Measurements from ENCODE around the gene UBR2. TPM values are rescaled to one million over a fixed set of nuclear protein-coding genes. Genes with fewer than 3 reads are reported as not detected.
"Not testable (repeated sequence)": the region's sequence is repeated elsewhere in the genome, so short reads cannot be mapped to it uniquely, and the experiment has no call there.

UBR2 gene
- total and polyA plus RNA-seq, 4 donors = 20.3 to 39.7 (median 27.1) TPM

- Histone ChIP-seq H3K27ac (ENCODE audit: low read depth, low read length) (no peak overlapping the region), H3K4me1 (ENCODE audit: control insufficient read depth, insufficient read depth, low read length) (no peaks in the 10 kb centered on the region), H3K36me3 (ENCODE audit: control insufficient read depth, insufficient read depth, low read length) (peaks cover 33% of the 10 kb centered on the region), H3K4me3 (ENCODE audit: low read depth, low read length) (no peak overlapping the region), H3K9me3 (ENCODE audit: control insufficient read depth, insufficient read depth, low read length) (no peaks in the 10 kb centered on the region), H3K27me3 (ENCODE audit: control insufficient read depth, insufficient read depth, low read length) (no peaks in the 10 kb centered on the region)
- DNase-seq (ENCODE audit: low read depth in 4 of 6, low spot score in 6 of 6) = no peak
- 86% methylated on average over 2 of the region's 4 CpGs for WGBS (ENCODE audit: insufficient coverage)
These were observed 130.8 kb downstream of the UBR2 start for GRCh38 chr6:42694586-42694985.

DNA sequence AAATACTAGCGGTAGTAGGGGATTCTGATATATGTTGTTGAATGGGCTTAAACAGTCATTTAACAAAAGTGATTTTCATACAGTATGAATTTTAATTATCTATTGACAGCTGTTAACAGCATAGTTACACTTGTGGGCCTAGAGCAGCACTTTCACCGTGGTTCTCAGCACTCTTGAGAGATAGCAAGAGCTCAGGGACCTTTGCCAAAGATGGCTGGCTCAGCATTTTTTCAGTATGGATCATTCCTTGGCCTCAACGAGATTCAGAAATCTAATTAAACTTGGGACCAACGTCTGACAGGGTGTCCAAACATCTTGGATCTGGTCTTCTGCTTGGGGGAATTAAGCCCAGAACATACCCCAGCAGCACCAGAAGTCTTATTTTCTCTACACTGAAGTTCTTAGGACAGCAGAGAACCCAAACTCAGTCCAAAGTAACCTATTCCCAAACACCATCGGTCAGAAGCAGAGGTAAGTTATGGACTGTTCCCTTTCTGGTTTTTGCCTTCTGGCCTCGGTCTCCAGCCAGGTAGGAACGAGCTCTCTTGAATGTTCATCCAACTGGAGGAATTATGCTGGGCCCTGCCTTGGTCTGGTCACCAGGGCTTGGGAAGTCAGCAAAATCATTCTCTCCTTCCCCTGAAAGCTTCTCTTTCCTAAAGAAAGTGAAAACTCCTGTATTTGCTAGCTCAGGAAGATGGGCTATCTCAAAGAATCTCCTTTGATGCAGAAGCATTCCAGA lies 132.9 kb downstream of the UBR2 start:
- H3K4me3 ChIP-seq (ENCODE audit: low read depth, low read length) = no peak overlapping the region
- 85% methylated on average over 6 of the region's 7 CpGs for WGBS (ENCODE audit: insufficient coverage)
- H3K9me3 ChIP-seq (ENCODE audit: control insufficient read depth, insufficient read depth, low read length) = no peaks in the 10 kb centered on the region
- H3K36me3 ChIP-seq (ENCODE audit: control insufficient read depth, insufficient read depth, low read length) = peaks cover 20% of the 10 kb centered on the region
- H3K27ac ChIP-seq (ENCODE audit: low read depth, low read length) = no peak overlapping the region
- H3K4me1 ChIP-seq (ENCODE audit: control insufficient read depth, insufficient read depth, low read length) = no peaks in the 10 kb centered on the region
- no peaks in the 10 kb centered on the region for H3K27me3 ChIP-seq (ENCODE audit: control insufficient read depth, insufficient read depth, low read length)
- no peak for DNase-seq (ENCODE audit: low read depth in 4 of 6, low spot score in 6 of 6)

DNA sequence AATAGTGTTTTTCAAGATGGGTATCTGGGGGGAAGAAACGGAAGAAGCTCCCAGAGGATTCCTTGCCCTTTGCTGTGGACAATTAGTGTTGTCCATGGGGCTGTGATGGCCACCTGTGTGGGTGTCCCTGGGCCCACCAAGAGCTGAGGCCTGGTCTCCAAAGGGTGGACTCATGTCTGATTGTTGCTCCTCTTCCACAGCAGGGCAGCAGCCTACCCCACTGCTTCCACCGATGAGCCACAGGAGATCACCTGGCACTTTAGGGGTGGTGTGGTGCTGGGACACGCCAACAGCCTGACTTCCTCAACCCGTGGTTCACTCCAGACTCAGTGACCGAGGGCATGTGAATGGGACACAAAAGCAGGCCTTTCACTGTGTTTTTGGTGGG lies 133.4 kb downstream of the UBR2 start:
- no peaks in the 10 kb centered on the region for H3K27me3 ChIP-seq (ENCODE audit: control insufficient read depth, insufficient read depth, low read length)
- no peaks in the 10 kb centered on the region for H3K9me3 ChIP-seq (ENCODE audit: control insufficient read depth, insufficient read depth, low read length)
- H3K4me3 ChIP-seq (ENCODE audit: low read depth, low read length) = no peak overlapping the region
- no peaks in the 10 kb centered on the region for H3K4me1 ChIP-seq (ENCODE audit: control insufficient read depth, insufficient read depth, low read length)
- WGBS (ENCODE audit: insufficient coverage) = 98% methylated on average over 4 of the region's 5 CpGs
- H3K36me3 ChIP-seq (ENCODE audit: control insufficient read depth, insufficient read depth, low read length) = peaks cover 20% of the 10 kb centered on the region
- DNase-seq (ENCODE audit: low read depth in 4 of 6, low spot score in 6 of 6) = no peak
- H3K27ac ChIP-seq (ENCODE audit: low read depth, low read length) = no peak overlapping the region

- 88% methylated on average over 8 of the region's 13 CpGs for WGBS (ENCODE audit: insufficient coverage)
- DNase-seq (ENCODE audit: low read depth in 4 of 6, low spot score in 6 of 6) = no peak
These were observed 134.4 kb downstream of the UBR2 start for GRCh38 chr6:42698217-42698616.

DNA sequence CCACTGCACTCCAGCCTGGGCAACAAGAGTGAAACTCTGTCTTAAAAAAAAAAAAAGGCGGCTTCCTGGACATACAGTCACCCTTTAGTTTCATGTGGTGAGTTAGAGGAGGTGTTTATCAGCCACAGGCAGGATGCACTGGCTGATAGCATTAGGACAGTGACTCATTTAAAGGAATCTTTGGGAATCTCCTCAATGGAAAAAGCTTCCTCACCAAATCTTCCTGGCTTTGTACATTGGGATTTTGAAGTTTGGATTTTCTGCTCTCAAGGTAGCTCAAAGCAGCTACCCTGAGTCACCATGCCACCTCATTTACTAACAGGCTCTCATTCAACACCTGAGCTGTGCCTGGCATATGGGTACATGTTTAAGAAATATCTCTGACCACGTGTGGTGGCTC lies 138.4 kb downstream of the UBR2 start:
- H3K9me3 ChIP-seq (ENCODE audit: control insufficient read depth, insufficient read depth, low read length) = no peaks in the 10 kb centered on the region
- H3K4me3 ChIP-seq (ENCODE audit: low read depth, low read length) = no peak overlapping the region
- WGBS (ENCODE audit: insufficient coverage) = 60% methylated on average over 1 of the region's 2 CpGs
- H3K36me3 ChIP-seq (ENCODE audit: control insufficient read depth, insufficient read depth, low read length) = peaks cover 6% of the 10 kb centered on the region
- no peak for DNase-seq (ENCODE audit: low read depth in 4 of 6, low spot score in 6 of 6)
- no peak overlapping the region for H3K27ac ChIP-seq (ENCODE audit: low read depth, low read length)
- no peaks in the 10 kb centered on the region for H3K4me1 ChIP-seq (ENCODE audit: control insufficient read depth, insufficient read depth, low read length)
- no peaks in the 10 kb centered on the region for H3K27me3 ChIP-seq (ENCODE audit: control insufficient read depth, insufficient read depth, low read length)

More at GRCh38 chr6:42698217-42698616, 134.4 kb downstream of the UBR2 start:
- no peak overlapping the region for H3K27ac ChIP-seq (ENCODE audit: low read depth, low read length)
- H3K4me1 ChIP-seq (ENCODE audit: control insufficient read depth, insufficient read depth, low read length) = no peaks in the 10 kb centered on the region
- H3K27me3 ChIP-seq (ENCODE audit: control insufficient read depth, insufficient read depth, low read length) = no peaks in the 10 kb centered on the region
- H3K9me3 ChIP-seq (ENCODE audit: control insufficient read depth, insufficient read depth, low read length) = no peaks in the 10 kb centered on the region
- H3K36me3 ChIP-seq (ENCODE audit: control insufficient read depth, insufficient read depth, low read length) = peaks cover 20% of the 10 kb centered on the region
- no peak overlapping the region for H3K4me3 ChIP-seq (ENCODE audit: low read depth, low read length)

DNA sequence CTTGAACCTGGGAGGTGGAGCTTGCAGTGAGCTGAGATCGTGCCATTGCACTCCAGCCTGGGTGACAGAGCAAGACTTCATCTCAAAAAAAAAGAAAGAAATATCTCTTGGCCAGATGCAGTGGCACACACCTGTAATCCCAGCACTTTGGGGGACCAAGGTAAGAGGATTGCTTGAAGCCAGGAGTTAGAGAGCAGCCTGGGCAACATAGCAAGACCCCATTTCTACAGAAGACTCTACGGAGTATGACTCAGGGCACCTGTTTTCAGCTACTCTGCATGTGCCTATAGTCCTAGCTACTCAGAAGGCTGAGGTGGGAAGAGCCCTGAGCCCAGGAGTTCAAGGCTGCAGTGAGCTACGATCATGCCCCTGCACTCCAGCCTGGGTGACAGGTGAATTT lies 139.0 kb downstream of the UBR2 start:
- not testable (repeated sequence) for H3K4me3 ChIP-seq (ENCODE audit: low read depth, low read length); H3K36me3 ChIP-seq (ENCODE audit: control insufficient read depth, insufficient read depth, low read length); DNase-seq (ENCODE audit: low read depth in 4 of 6, low spot score in 6 of 6); H3K9me3 ChIP-seq (ENCODE audit: control insufficient read depth, insufficient read depth, low read length); H3K27ac ChIP-seq (ENCODE audit: low read depth, low read length); H3K4me1 ChIP-seq (ENCODE audit: control insufficient read depth, insufficient read depth, low read length); H3K27me3 ChIP-seq (ENCODE audit: control insufficient read depth, insufficient read depth, low read length)
- no CpG with 5 or more reads among the region's 3 CpGs for WGBS (ENCODE audit: insufficient coverage)

- Histone ChIP-seq H3K27me3 (ENCODE audit: control insufficient read depth, insufficient read depth, low read length) (no peaks in the 10 kb centered on the region), H3K4me3 (ENCODE audit: low read depth, low read length) (peak overlapping the region; percentile 52), H3K4me1 (ENCODE audit: control insufficient read depth, insufficient read depth, low read length) (no peaks in the 10 kb centered on the region), H3K9me3 (ENCODE audit: control insufficient read depth, insufficient read depth, low read length) (no peaks in the 10 kb centered on the region), H3K27ac (ENCODE audit: low read depth, low read length) (no peak overlapping the region), H3K36me3 (ENCODE audit: control insufficient read depth, insufficient read depth, low read length) (no peaks in the 10 kb centered on the region)
- DNase-seq (ENCODE audit: low read depth in 4 of 6, low spot score in 6 of 6) = peak in 3 of 6 donors; percentile 26 to 90 (median 48)
- 20% methylated on average over 17 of the region's 24 CpGs for WGBS (ENCODE audit: insufficient coverage)
These were observed 140.6 kb downstream of the UBR2 start for GRCh38 chr6:42704251-42704936.

DNA sequence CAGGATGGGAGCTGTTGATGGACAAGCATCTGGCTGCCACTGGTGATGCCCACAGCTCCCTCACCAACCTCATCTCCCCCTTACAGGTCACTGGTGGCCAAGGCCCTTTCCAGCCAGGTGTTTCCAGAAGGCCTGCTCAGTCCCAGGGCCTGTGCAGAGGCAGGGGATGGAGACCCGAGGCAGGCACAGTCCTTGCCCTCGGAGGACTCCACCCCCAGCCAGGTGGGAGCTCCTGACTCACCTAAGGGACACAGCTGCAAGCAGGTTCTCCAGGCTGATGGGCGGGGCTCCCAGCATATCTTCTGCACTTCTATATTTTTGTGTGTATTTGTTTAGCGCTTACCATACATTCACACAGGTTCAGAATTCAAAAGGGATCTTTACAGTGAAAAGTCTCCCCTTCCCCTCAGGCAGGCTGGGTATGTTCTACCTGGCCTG lies 141.1 kb downstream of the UBR2 start:
- H3K27ac ChIP-seq (ENCODE audit: low read depth, low read length) = no peak overlapping the region
- no peak overlapping the region for H3K4me3 ChIP-seq (ENCODE audit: low read depth, low read length)
- 89% methylated on average over 2 of the region's 4 CpGs for WGBS (ENCODE audit: insufficient coverage)

DNA sequence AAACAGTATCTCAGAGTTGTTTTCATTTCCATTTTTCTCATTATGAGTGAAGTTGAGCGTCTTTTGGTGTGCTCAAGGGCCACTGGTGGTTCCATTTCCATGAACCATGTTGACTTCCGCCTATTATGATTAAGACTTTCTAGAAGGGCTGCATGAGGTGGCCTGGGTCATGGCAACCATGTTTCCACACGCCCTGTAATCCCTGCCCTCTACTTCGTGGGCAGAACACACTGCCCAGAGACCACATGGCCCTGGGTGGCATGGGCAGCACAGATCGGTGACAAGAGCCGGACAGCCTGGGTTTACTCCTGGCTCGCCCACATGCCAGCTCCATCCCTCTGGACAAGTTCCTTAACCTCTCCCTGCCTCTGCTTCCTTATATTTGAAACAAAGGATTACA lies 143.8 kb downstream of the UBR2 start:
- no peaks in the 10 kb centered on the region for H3K9me3 ChIP-seq (ENCODE audit: control insufficient read depth, insufficient read depth, low read length)
- peaks cover 9% of the 10 kb centered on the region for H3K4me1 ChIP-seq (ENCODE audit: control insufficient read depth, insufficient read depth, low read length)
- DNase-seq (ENCODE audit: low read depth in 4 of 6, low spot score in 6 of 6) = no peak
- no peak overlapping the region for H3K4me3 ChIP-seq (ENCODE audit: low read depth, low read length)
- no peaks in the 10 kb centered on the region for H3K27me3 ChIP-seq (ENCODE audit: control insufficient read depth, insufficient read depth, low read length)
- no peaks in the 10 kb centered on the region for H3K36me3 ChIP-seq (ENCODE audit: control insufficient read depth, insufficient read depth, low read length)
- H3K27ac ChIP-seq (ENCODE audit: low read depth, low read length) = no peak overlapping the region
- 97% methylated on average over 6 of the region's 7 CpGs for WGBS (ENCODE audit: insufficient coverage)

More for the DNA sequence above, 141.1 kb downstream of the UBR2 start:
- H3K9me3 ChIP-seq (ENCODE audit: control insufficient read depth, insufficient read depth, low read length) = no peaks in the 10 kb centered on the region
- peaks cover 2% of the 10 kb centered on the region for H3K4me1 ChIP-seq (ENCODE audit: control insufficient read depth, insufficient read depth, low read length)
- H3K27me3 ChIP-seq (ENCODE audit: control insufficient read depth, insufficient read depth, low read length) = no peaks in the 10 kb centered on the region
- no peak for DNase-seq (ENCODE audit: low read depth in 4 of 6, low spot score in 6 of 6)
- no peaks in the 10 kb centered on the region for H3K36me3 ChIP-seq (ENCODE audit: control insufficient read depth, insufficient read depth, low read length)

DNA sequence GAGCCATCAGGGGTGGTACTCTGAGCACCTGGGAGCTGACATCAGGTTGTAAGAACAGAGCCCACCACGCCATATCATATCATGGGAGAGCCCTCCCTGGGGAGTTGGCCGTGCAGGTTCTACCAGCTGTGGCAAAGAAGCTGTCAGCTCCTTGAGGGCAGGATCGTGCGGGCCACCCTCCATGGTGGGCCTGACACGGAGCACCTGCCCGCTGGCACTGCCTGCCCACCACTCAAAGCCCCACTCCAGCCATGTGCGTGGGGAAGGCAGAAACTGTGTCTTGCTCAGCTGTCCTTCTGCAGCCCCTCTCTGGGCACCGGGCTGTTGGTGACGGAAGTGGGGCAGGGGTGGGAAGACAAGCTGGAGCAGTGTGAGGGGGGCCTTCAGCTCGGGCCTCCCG lies 144.3 kb downstream of the UBR2 start:
- Histone ChIP-seq H3K4me1 (ENCODE audit: control insufficient read depth, insufficient read depth, low read length) (peaks cover 9% of the 10 kb centered on the region), H3K4me3 (ENCODE audit: low read depth, low read length) (no peak overlapping the region), H3K36me3 (ENCODE audit: control insufficient read depth, insufficient read depth, low read length) (no peaks in the 10 kb centered on the region), H3K27ac (ENCODE audit: low read depth, low read length) (no peak overlapping the region), H3K27me3 (ENCODE audit: control insufficient read depth, insufficient read depth, low read length) (no peaks in the 10 kb centered on the region), H3K9me3 (ENCODE audit: control insufficient read depth, insufficient read depth, low read length) (no peaks in the 10 kb centered on the region)
- 93% methylated on average over 10 of the region's 11 CpGs for WGBS (ENCODE audit: insufficient coverage)
- DNase-seq (ENCODE audit: low read depth in 4 of 6, low spot score in 6 of 6) = no peak

Measured in spinal cord (tissue), 10 donors.